H54 (cell line): ENCODE measurements around the gene RNU5D-1.
"Not testable (repeated sequence)": the region's sequence is repeated elsewhere in the genome, so short reads cannot be mapped to it uniquely, and the experiment has no call there.

Experiments used
- DNase-seq: peaks from one replicate; pipeline ENCODE4 v3.0.0; 2011; ENCODE audit warnings: low spot score, mixed read lengths; ENCODE audit not compliant: insufficient read length
- FAIRE-seq: peaks from 3 replicates; lab custom pipeline; 2011; peaks lifted over from hg19 to GRCh38; lab: Jason Lieb, UNC
- POLR2A ChIP-seq: IDR thresholded peaks from 2 replicates; pipeline ENCODE4 v1.6.1; 2011; ENCODE audit warnings: low read depth, mild to moderate bottlenecking, low read length

Gene RNU5D-1

DNA sequence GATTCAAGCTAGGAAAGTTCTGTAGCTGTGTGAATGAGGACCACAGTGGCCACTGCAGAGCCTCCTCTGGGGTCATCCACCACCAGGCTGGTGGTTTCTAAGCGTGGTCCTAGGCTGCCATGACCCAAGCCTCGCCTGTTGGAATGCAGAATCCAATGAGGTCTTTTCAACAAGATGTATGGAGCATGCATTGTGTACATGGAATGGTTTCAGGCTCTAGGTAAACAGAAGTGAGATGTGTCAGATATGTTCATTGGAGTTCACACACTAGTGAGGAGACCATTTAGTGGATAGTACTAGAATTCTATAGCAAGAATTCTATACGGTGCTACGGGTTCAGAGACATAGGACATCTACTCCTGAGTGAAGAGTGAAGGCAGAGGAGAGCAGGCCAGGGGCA lies 10.7 kb downstream of the RNU5D-1 start:
- TF ChIP-seq POLR2A, result no peak
- DNase-seq (no peak), FAIRE-seq (no peak)

DNA sequence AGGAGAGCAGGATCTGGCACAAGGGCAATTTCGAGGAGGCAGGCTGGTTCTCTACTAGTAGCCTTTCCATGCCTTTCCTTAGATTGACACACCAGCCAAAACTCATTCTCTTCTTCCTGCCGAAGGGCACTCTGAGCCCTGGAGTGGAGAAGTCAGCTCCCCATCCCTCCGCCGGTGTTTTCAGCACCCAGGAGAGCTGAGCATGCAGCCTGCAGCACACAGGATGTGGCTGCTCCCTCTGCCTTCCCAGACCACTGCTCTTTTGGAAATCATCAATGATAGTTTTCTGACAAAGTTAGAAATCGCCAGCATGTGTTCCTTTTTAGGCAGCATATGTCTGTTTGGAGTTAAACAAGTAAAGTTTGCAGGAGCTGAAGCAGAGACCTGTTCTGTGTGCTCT lies 11.7 kb downstream of the RNU5D-1 start:
- no peak for FAIRE-seq
- TF ChIP-seq POLR2A, result no peak

DNA sequence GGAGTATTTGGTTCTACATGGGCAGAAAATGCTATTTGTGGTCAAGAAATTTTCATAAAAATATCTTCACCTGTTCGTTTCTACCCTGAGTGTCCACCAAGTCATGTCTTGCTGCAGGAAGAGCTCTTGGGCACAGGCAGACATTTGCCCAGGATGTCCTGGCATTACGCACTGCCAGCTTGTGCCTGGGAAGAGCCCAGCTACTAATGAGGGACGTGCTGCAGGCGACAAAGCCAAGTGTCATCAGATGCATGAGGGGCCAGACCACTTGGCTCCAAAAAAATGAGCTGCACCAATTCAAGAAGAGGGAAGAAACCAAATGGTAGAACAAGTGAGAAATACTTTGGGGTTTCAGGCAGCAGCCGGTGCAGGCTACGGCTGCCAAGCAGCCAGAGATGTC lies 12.9 kb downstream of the RNU5D-1 start:
- no peak for FAIRE-seq
- DNase-seq, result no peak
- TF ChIP-seq POLR2A, result no peak

More for the DNA sequence above, 11.7 kb downstream of the RNU5D-1 start:
- DNase-seq, result no peak

DNA sequence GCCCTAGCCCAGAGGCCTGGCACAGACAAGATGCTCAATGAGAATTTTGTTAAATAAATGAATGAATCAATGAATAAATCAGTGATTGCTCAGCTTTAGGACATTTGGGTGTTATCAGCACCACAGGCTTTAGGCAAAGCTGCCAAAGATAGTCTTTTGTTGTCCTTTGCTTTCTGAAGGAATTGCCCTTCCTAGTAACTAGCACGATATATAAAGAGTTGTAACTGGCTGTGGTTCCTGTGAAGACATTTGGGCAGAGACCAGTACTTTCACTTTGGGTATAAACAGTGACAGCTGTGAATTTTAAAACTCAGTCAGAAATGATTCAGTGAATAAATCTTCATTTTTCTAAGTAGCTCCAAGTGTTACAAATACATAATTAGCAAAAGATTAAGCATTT lies 13.3 kb downstream of the RNU5D-1 start:
- TF ChIP-seq POLR2A, result no peak
- FAIRE-seq (no peak), DNase-seq (no peak)

DNA sequence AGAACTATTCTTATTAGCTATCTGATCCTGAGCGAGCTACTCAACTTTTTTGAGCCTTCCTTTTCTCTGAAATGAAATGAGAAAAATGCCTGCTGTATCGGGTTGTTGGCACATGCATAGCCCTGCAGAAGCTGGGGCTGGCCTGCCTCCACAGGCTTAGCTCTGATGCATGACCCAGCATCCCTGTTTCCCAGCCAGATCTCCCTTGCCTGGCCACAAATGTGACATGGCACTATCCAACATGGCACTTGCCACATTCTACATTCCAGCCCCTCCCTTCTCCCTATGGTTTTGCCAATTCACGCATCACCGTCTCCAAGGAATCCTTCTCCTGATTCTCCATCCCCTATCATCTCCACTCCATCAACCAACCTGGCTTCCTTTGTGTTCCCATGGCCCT lies 13.8 kb downstream of the RNU5D-1 start:
- DNase-seq (no peak), FAIRE-seq (no peak)
- TF ChIP-seq POLR2A, result no peak

DNA sequence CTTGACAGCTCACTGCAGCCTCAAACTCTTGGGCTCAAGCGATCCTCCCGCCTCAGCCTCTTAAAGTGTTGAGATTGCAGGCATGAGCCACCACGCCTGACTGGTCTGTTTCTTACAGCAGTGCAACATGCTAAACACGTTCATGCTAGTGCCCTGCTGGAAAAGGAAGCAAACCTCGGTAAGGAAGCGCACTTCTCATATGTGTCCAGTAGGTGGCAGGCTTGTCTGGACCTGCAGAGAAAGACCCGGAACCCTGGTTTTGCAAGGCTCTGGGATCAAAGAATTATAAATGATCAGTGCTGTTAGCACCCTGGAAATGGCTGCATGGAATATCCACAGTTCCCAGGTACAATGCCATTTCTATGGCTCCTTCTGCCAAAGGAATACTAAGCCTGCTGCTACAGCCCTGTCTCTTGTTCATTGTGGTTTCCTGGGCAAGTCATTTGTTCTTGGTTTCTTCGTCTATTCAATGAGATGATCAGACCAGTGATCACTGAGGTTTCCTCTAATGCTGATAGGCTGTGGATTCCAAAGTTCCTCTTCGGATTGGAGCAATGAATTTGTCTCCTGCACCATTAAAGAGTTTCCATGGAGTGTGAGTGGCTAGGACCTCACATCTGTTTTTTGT lies 15.9 kb downstream of the RNU5D-1 start:
- DNase-seq (no peak), FAIRE-seq (no peak)
- TF ChIP-seq POLR2A, result no peak

DNA sequence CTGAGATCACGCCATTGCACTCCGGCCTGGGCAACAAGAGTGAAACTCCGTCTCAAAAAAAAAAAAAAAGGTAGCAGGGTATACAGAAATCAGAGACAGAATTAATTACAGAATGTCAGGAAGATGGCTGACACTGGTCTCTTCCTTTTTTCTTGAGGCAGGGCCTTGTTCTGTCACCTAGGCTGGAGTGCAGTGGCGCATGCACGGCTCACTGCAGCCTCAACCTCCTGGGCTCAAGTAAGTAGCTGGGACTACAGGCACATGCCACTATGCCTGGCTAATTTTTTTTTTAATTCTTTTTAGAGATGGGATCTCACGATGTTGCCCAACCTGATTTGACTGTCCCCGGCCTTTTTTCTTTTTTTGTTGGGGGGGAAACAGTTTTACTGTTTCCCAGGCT lies 16.4 kb downstream of the RNU5D-1 start:
- TF ChIP-seq POLR2A, result no peak
- DNase-seq (no peak), FAIRE-seq (no peak)

DNA sequence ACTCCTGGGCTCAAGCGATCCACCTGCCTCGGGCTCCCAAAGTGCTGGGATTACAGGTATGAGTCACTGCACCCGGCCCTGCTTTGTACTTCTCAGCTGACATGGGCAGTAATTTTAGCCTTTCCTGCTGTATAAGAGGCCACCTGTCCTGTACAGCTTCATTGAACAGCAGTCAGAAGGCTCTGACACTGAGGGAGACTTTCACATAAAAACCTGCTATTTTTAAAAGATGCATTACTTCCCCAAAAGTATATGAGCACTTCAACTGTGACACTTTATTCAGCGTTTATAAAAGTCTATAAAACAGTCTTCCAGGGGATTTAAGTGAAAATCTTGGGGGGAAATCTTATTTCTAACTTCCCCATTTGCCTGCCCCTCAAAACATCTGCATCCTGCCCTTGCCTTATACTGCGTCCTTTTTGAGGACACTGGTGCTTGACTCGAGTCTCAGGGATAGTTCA lies 17.6 kb downstream of the RNU5D-1 start:
- no peak for DNase-seq
- FAIRE-seq, result no peak
- no peak for TF ChIP-seq POLR2A

DNA sequence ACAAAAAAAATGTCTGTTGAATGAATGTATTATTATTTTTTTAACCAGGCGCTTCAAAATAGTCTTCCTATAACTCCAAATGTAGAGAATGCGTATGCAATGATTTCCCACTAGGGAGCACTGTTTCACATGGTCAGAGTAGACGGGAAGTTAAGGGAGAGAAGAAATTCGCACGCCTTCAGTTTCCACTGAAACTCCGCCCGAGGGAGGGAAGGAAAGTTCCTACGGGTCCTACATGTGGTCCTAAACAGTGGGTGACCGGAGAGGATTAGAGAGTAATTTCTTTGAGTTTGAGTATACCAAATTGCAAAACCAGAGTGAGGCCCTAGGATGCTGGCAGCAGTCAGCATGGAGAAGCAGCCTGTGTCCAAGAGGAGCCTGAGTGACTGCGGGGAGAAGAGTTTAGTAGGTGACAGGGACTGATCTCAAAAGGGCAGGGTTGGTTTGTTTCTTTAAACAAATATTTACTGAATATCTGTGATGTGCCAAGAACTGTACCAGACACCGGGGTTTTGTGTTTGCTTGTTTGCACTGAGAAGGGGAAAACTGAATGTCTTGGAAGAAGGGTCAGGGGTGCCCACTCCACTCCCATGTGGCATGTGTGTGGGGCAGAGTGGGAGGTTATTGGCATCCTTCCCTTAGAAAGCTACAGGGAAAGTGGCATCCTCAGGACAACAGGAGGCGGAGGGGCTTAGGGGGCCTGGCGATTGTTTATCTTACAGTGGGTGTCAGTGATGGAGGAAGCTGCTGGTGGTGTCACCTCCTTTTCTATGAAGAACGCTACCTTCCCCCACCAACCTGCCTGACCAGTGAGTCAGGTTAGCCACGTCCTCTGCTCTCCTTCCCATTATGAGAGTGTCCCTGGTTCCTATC lies 22.8 kb downstream of the RNU5D-1 start:
- TF ChIP-seq POLR2A, result no peak
- DNase-seq (no peak), FAIRE-seq (no peak)

DNA sequence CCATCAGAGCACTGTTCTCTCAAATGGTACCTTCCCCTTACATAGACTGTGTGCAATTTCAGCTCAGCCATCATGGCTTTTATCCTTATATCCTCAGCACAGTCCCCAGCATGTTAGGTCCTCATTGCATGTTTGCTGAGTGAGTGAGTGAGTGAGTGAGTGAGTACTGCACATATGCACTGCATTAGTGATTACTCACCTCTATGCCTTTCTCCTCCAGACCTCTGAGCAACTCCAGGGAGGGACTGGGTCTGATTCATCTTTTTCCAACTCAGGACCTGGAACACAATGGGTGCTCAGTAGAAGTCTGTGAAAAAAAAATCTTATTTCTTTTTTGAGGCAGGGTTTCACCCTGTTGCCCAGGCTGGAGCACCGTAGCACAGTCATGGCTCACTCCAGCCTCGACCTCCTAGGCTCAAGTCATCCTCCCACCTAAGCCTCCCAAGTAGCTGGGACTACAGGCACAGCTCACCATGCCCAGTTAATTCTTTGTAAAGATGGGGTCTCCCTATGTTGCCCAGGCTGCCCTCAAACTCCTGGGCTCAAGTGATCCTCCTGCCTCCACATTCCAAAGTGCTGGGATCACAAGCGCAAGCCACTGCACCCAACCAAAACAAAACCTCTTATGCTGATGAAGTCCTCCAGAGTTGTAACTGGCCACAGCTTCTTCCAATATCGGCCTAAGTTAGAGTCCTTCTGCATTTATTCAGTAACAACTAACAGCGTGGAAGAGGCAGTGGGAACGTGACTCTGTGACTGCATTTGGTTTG lies 23.7 kb downstream of the RNU5D-1 start:
- peak; percentile 82 for DNase-seq
- no peak for TF ChIP-seq POLR2A
- FAIRE-seq, result peak; percentile 95

DNA sequence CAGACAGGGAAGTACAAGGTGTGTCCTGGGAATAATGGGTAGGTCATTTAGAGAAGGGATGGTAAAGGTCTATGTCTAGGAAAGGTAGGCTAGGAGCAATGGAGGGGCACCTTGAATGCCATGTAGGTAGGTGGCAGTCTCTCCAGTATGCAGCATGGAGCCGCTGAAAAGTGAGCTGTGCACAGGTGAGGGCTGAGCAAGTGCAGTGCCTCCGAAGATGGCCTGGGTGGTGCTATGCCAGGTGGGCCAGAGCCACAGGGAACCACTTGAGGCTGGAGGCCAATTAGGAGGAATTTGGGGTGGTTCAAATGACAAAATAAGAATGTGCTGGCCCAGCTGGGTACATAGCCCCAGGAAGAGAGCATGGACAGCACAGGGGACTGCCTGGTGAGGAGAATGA lies 25.0 kb downstream of the RNU5D-1 start:
- FAIRE-seq (no peak), DNase-seq (no peak)
- TF ChIP-seq POLR2A, result no peak

DNA sequence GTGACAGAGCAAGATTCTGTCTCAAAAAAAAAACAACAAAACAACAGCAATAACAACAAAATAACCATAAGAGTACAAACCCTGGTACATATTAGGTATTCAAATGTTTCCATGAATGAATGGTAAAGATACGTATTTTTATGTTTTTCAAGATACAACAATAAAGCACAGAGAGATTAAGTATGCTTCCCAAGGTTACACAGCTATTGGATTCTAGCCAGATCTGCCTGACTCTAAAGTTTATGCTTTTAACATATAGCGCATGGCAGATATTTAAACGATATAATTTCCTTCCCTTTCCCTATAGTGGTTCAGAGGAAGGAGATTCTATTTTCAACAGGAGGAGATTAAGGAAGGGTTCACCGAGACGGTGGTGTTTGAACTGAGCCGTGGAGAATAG lies 25.5 kb downstream of the RNU5D-1 start:
- FAIRE-seq (no peak), DNase-seq (no peak)
- no peak for TF ChIP-seq POLR2A

DNA sequence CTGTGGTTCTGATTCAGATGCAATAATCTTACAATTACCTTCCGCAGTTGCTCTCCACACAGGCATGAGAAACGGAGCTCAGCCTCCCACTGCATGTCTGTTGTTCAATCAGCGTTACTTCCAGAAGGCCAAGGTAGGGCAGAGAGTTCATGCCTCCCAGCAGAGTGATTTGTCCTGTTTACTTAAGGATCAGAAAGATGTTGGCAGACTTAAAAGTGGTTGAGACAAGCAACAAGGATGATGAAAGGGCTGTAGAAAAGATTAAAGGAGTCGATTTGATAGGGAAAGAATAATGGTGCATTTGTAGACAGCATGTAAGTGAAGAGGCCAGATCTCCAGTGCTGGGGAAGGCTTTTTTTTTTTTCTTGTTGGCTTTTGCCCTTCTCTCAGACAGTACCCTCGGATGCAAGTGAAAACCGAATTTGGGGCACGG lies 29.8 kb downstream of the RNU5D-1 start:
- no peak for TF ChIP-seq POLR2A
- no peak for FAIRE-seq
- no peak for DNase-seq

DNA sequence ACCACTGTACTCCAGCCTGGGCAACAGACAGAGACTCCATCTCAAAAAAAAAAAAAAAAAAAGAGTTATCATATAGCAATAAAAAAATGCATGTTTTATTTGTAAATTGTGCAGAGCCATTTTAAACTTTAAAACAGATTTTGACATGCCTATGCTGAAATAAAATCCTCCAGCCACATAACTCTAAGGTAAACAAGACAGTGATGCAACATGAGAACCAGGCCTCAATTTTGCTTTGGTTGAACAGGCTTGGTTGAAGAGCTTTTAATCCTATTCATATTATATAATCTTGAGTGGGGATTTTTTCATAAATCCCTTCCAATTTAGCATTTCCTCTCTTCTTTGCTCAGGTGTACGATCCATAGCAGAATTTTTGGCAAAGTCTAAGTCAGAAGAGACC lies 30.4 kb downstream of the RNU5D-1 start:
- no peak for FAIRE-seq
- no peak for DNase-seq
- TF ChIP-seq POLR2A, result no peak

DNA sequence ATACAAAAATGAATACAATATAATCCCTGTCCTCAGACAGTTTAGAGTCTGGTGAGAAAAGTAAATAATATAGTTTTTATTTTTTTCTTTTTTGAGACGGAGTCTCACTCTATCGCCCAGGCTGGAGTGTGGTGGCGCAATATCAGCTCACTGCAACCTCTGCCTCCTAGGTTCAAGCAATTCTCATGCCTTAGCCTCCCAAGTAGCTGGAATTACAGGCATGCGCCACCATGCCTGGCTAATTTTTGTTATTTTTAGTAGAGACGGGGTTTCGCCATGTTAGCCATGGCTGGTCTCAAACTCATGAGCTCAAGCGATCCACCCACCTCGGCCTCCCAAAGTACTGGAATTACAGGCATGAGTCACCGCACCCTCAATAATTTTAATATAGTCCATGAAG lies 31.6 kb downstream of the RNU5D-1 start:
- not testable (repeated sequence) for FAIRE-seq, DNase-seq
